ENCODE results near the gene PHF24.
"Not testable (repeated sequence)": the region's sequence is repeated elsewhere in the genome, so short reads cannot be mapped to it uniquely, and the experiment has no call there.

Gene PHF24

DNA sequence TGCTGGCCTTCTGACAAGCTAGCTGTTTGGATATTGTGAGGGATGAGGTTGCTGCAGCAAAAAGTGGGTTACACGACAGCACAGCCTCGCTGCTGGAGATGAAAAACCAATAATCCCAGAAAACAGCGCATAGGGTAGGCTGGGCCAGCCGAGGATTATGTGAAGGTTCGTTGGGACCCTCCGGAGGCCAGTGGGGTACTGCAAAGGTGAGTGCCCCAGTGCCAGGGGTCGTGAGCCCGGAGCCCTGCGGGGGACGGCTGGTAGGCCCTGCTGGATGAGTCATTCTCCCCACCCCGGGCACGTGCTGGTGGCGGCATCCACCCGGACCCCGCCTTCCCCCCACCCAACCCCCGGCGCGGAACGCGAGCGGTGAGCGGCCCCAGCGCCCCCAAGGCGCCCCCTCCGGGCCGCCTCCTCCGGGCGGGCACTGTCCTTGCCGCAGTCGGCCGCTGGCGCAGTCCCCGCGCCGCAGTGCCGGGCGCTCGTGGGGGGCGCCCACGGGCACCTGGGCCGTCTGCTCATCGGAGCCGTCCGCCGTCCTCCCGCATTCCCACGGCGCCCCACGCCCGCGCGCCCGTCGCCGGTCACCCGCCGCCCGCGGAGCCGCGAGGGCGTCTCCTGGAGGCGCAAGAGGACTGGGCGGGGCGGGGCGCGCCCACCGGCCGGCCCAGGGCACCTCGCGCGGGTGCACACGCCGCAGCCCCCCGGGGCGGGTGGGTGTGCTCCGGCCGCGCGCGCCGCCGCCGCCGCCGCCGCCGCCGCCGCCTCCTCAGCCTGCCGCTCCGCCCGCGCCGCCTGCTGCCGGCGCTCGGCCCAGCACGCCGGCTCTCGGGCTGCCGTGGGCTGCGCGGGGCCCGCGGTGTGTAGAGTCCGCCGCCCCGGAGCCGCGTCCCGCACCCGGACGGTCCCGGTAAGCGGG is at the start of gene PHF24:
Gene PHF24 (plus strand): TSS at position 794 of the 919 bp plus-strand sequence. CDS start 13,014 bp downstream, outside the sequence.
- in situ Hi-C loops (cut with MboI; ENCODE audit: low sequenced_read_pairs, unreplicated experiment), result no loop called here
- DNase-seq (ENCODE audit: low spot score), result peak; percentile 46
- TF ChIP-seq, protein P1, sequence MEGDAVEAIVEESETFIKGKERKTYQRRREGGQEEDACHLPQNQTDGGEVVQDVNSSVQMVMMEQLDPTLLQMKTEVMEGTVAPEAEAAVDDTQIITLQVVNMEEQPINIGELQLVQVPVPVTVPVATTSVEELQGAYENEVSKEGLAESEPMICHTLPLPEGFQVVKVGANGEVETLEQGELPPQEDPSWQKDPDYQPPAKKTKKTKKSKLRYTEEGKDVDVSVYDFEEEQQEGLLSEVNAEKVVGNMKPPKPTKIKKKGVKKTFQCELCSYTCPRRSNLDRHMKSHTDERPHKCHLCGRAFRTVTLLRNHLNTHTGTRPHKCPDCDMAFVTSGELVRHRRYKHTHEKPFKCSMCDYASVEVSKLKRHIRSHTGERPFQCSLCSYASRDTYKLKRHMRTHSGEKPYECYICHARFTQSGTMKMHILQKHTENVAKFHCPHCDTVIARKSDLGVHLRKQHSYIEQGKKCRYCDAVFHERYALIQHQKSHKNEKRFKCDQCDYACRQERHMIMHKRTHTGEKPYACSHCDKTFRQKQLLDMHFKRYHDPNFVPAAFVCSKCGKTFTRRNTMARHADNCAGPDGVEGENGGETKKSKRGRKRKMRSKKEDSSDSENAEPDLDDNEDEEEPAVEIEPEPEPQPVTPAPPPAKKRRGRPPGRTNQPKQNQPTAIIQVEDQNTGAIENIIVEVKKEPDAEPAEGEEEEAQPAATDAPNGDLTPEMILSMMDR (IDR thresholded peaks at IDR 0.05; ENCODE audit: borderline replicate concordance, control extremely low read depth, extremely low read depth, insufficient read depth, missing control alignments), result no peak

DNA sequence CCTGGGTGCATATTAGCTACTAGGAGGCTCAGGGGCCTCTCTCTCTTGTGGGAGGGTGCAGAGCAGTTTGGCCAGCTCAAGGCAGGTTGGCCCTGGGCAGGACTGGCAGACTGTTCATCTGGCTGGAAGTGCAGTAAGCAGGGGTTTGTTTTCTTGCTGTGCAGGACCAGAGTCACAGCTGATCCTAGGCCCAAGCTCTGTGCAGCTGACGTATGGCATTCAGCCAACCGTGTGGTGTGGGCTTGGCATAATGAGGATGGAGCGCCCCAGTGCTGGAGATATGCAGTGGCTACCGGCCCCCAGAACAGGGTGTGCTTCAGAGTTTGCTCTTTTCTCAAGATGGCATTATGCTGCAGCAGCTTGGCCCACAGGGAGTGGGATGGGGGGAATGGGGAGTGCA is 31.0 kb upstream of the PHF24 start:
- TF ChIP-seq, protein P1 (IDR thresholded peaks at IDR 0.05; ENCODE audit: borderline replicate concordance, control extremely low read depth, extremely low read depth, insufficient read depth, missing control alignments), result no peak
- DNase-seq (ENCODE audit: low spot score), result no peak
- in situ Hi-C loops (cut with MboI; ENCODE audit: low sequenced_read_pairs, unreplicated experiment), result no loop called here

DNA sequence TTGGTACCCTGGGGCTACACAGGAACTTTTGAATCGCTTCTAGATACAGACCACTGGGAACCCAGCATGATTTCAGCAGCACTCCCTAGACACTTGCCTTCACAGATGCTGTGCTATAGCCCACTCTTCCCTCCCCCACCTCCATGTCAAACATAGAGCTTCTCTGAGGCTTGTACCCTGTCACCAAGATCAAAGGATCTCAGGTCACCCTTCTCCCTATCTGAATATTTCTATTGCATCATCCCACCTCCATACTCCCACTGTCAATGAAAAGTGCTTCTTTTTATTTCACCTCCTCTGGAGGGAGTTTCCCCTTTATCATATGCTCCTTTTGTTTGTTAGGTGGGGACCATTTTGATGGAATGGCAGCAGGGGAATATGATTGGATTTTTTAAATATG is 29.2 kb upstream of the PHF24 start:
- in situ Hi-C loops (cut with MboI; ENCODE audit: low sequenced_read_pairs, unreplicated experiment), result no loop called here
- TF ChIP-seq, protein P1 (IDR thresholded peaks at IDR 0.05; ENCODE audit: borderline replicate concordance, control extremely low read depth, extremely low read depth, insufficient read depth, missing control alignments), result no peak
- DNase-seq (ENCODE audit: low spot score), result no peak

DNA sequence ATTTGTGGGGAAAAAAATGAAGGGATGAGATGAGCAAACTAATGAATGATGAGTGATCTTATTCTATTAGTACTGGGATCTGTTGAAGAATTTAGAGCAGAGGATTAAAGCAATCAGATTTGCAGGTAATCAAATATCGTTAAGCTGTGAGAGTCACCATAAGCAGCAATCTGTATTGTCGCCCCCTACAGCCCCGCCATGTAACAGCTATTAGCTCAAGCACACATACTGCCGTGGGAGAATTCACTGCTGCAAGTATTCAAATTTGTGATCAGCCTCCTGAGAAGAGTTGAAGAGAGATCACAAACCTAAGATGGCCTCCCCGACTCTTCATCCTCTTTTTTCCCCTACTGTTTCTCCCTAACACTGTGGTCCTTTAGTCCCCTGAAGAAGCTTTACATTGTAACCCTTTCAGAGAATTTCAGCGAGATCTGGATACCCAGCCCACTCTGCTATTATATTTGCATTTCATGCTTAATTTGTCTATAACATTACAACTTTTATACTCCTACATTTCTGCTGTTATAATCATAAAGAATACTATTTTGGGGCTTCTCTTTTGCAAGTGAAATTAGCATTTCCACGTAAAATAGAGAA is 28.5 kb upstream of the PHF24 start:
- in situ Hi-C loops (cut with MboI; ENCODE audit: low sequenced_read_pairs, unreplicated experiment), result no loop called here
- TF ChIP-seq, protein P1 (IDR thresholded peaks at IDR 0.05; ENCODE audit: borderline replicate concordance, control extremely low read depth, extremely low read depth, insufficient read depth, missing control alignments), result peak; percentile 52
- peak; percentile 49 for DNase-seq (ENCODE audit: low spot score)

DNA sequence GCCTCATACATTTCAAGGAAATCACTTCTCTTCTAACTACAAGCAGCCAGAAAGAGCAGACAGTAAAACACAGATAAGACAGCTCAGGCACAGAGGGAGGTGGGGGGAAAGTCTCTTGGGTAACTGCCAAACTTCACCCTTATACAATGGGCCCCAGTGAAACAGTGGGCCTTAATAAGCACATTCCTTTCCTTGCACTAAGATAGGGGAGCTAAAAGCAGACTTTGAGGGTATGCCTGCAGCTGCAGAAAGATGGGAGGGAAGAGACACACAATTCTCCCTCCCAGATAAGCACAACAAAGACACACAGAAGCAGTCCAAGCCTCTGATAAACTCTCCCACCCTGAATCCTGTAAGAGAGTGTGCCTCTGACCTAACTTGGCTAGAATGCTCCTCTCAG is 18.1 kb upstream of the PHF24 start:
- in situ Hi-C loops (cut with MboI; ENCODE audit: low sequenced_read_pairs, unreplicated experiment); DNase-seq (ENCODE audit: low spot score): not testable (repeated sequence)

DNA sequence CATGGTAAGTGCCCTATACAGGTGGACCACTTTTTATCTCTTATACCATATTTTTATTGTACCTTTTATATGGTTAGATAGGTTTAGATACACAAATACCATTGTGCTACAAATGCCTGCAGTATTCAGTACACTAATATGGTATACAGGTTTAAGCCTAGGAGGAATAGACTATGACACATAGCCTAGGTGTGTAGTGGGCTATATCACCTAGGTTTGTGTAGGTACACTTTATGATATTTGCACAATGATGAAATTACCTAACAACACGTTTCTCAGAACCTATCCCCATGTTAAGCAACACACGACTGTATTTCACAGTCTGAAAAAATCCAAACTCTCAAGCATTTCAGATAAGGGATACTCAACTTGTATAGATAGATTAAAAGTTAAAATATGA is 9.6 kb upstream of the PHF24 start:
- TF ChIP-seq, protein P1 (IDR thresholded peaks at IDR 0.05; ENCODE audit: borderline replicate concordance, control extremely low read depth, extremely low read depth, insufficient read depth, missing control alignments), result no peak
- in situ Hi-C loops (cut with MboI; ENCODE audit: low sequenced_read_pairs, unreplicated experiment), result no loop called here
- DNase-seq (ENCODE audit: low spot score), result no peak

DNA sequence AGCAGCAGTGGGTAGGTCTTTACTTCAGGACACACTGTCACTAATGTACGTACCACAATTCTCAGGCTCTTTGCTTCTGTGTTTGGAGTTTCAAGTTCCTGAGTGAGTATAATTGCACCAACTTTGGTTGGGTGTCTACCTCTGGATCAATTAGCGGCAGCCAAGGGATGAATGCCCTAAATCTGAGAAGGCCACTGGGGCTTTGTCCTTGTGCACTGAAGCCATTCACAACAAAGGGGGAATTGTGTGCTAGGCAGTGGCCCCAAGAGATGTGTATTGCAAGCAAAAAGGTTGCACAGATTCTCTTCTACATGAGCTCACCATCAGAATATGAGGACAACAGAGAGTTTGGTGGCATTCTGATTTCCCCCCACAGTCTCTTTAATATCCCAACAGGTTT is 3.9 kb upstream of the PHF24 start:
- TF ChIP-seq, protein P1 (IDR thresholded peaks at IDR 0.05; ENCODE audit: borderline replicate concordance, control extremely low read depth, extremely low read depth, insufficient read depth, missing control alignments), result no peak
- in situ Hi-C loops (cut with MboI; ENCODE audit: low sequenced_read_pairs, unreplicated experiment), result no loop called here
- no peak for DNase-seq (ENCODE audit: low spot score)

DNA sequence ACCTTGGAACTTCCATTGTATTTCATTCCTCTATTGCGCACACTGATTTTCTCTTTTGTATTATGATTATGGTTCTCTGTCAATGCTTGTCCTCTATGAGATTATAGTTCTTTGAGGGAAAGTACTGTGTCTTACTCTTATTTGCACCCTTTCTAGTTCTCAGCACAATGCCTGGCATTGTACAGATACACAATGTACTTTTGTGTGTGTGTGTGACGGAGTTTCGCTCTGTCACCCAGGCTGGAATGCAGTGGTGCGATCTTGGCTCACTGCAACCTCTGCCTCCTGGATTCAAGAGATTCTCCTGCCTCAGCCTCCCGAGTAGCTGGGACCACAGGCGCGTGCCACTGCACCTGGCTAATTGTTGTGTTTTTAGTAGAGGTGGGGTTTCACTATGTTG is 2.0 kb upstream of the PHF24 start:
- DNase-seq (ENCODE audit: low spot score); in situ Hi-C loops (cut with MboI; ENCODE audit: low sequenced_read_pairs, unreplicated experiment): not testable (repeated sequence)

Data from GM13976 (cell line).